ENCODE measurements around the gene SAMD4B. TPM values are rescaled to one million over a fixed set of nuclear protein-coding genes. Genes with fewer than 3 reads are reported as not detected.

SAMD4B gene
- total RNA-seq, 3 donors from 2014 or later (not counting 1 experiment from before 2014, with no cell fraction given) = 67.8 to 80.8 (median 78.9) TPM

- DNase-seq = no peak
- Histone ChIP-seq H3K9me3 (ENCODE audit: control insufficient read depth, insufficient read depth, low read length) (no peaks in the 10 kb centered on the region), H3K4me1 (ENCODE audit: control insufficient read depth, insufficient read depth, low read length) (peaks cover 44% of the 10 kb centered on the region), H3K36me3 (ENCODE audit: control insufficient read depth, insufficient read depth, low read length) (no peaks in the 10 kb centered on the region), H3K4me3 (ENCODE audit: low read length) (no peak overlapping the region), H3K27me3 (ENCODE audit: control insufficient read depth, insufficient read depth, low read length) (no peaks in the 10 kb centered on the region), H3K27ac (ENCODE audit: low read length) (peak overlapping the region; percentile 66)
- no peaks in the 10 kb centered on the region for H3K36me3 Mint-ChIP-seq
- peaks cover 39 to 47% of the 10 kb centered on the region in 2 donors for H3K4me1 Mint-ChIP-seq
- WGBS (ENCODE audit: insufficient coverage) = 95% methylated on average over 8 of the region's 10 CpGs
- peak overlapping the region; percentile 52 for H3K4me3 Mint-ChIP-seq
- no peaks in the 10 kb centered on the region for H3K27me3 Mint-ChIP-seq (ENCODE audit: low read depth in 2 of 2)
- H3K27ac Mint-ChIP-seq = peak overlapping the region; percentile 80 to 81
- no peak for TF ChIP-seq CTCF (IDR thresholded peaks at IDR 0.05)
- no peak for ATAC-seq
- no peaks in the 10 kb centered on the region for H3K9me3 Mint-ChIP-seq
- intact Hi-C loops (cut with micrococcal nuclease) = loop anchor here (5.0 kb wide), 1 partner anchor 42 kb away; the partner anchor contains the start of gene SAMD4B
These were observed 42.4 kb upstream of the SAMD4B start for GRCh38 chr19:39299832-39300231.

DNA sequence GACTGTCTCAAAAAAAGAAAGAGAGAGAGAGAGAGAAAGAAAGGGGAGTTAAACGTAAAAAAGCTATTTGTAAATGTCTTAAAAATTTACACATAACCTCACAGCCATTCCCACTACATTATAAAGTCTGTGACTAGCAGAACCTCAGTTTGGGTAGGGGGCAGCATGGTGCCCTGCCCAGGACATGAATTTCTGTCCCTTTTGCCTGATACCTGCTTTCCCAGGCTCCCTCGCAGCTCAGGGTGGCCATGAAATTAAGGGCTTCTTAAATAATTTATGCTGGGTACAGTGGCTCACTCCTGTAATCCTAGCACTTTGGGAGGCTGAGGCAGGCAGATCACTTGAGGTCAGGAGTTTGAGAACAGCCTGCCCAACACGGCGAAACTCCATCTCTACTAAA lies 41.2 kb upstream of the SAMD4B start:
- Histone ChIP-seq H3K27ac (ENCODE audit: low read length) (no peak overlapping the region), H3K27me3 (ENCODE audit: control insufficient read depth, insufficient read depth, low read length) (no peaks in the 10 kb centered on the region), H3K4me1 (ENCODE audit: control insufficient read depth, insufficient read depth, low read length) (peaks cover 43% of the 10 kb centered on the region), H3K9me3 (ENCODE audit: control insufficient read depth, insufficient read depth, low read length) (no peaks in the 10 kb centered on the region), H3K4me3 (ENCODE audit: low read length) (no peak overlapping the region), H3K36me3 (ENCODE audit: control insufficient read depth, insufficient read depth, low read length) (no peaks in the 10 kb centered on the region)
- no peak for TF ChIP-seq CTCF (IDR thresholded peaks at IDR 0.05)
- no peak for DNase-seq
- Mint-ChIP-seq H3K27ac (peak overlapping the region in 1 of 2 donors; percentile 80), H3K4me3 (no peak overlapping the region), H3K4me1 (peaks cover 38 to 53% of the 10 kb centered on the region in 2 donors), H3K27me3 (ENCODE audit: low read depth in 2 of 2) (no peaks in the 10 kb centered on the region), H3K36me3 (no peaks in the 10 kb centered on the region), H3K9me3 (no peaks in the 10 kb centered on the region)
- intact Hi-C loops (cut with micrococcal nuclease) = no loop called here
- ATAC-seq = no peak
- WGBS (ENCODE audit: insufficient coverage) = 83% methylated on average over 3 of the region's 4 CpGs

DNA sequence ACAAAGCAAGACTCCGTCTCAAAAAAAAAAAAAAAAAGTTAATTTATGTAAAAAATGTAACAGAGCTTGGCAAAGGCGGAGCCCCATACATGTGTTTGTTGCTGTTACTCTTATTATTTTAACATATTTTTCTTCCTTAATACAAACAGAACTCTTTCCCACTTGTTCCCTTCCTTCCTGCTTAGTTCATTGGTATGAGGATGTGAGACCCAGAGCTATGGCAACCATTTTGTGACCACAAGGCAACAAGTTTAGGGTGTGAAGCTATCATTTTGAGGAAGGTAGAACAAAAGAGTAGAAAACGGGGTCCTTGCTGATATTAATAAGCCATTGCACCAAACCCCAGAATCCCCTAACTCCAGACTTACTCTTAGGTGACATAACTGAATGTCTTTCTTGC lies 40.7 kb upstream of the SAMD4B start:
- no peaks in the 10 kb centered on the region for H3K27me3 ChIP-seq (ENCODE audit: control insufficient read depth, insufficient read depth, low read length)
- Mint-ChIP-seq H3K4me3 (no peak overlapping the region), H3K36me3 (peaks cover 4% of the 10 kb centered on the region), H3K27me3 (ENCODE audit: low read depth in 2 of 2) (no peaks in the 10 kb centered on the region), H3K27ac (no peak overlapping the region), H3K9me3 (no peaks in the 10 kb centered on the region), H3K4me1 (peaks cover 34 to 48% of the 10 kb centered on the region in 2 donors)
- ATAC-seq = no peak
- no peak overlapping the region for H3K27ac ChIP-seq (ENCODE audit: low read length)
- no peak overlapping the region for H3K4me3 ChIP-seq (ENCODE audit: low read length)
- H3K9me3 ChIP-seq (ENCODE audit: control insufficient read depth, insufficient read depth, low read length) = no peaks in the 10 kb centered on the region
- intact Hi-C loops (cut with micrococcal nuclease) = no loop called here
- TF ChIP-seq CTCF (IDR thresholded peaks at IDR 0.05) = no peak
- no peaks in the 10 kb centered on the region for H3K36me3 ChIP-seq (ENCODE audit: control insufficient read depth, insufficient read depth, low read length)
- peaks cover 37% of the 10 kb centered on the region for H3K4me1 ChIP-seq (ENCODE audit: control insufficient read depth, insufficient read depth, low read length)
- WGBS (ENCODE audit: insufficient coverage) = 100% methylated on average over 1 of the region's 3 CpGs
- no peak for DNase-seq
